SW 1271 (cell line): Measurements from ENCODE around the gene HES6.
A peak's percentile ranks its signal among the peaks of the same experiment; 100 is the strongest.
"Not testable (repeated sequence)": the region's sequence is repeated elsewhere in the genome, so short reads cannot be mapped to it uniquely, and the experiment has no call there.

Source experiments
- DNase-seq, 2 experiments: peaks; one replicate each; lab custom pipeline; 2025; lab: John Stamatoyannopoulos, UW

HES6 gene

GRCh38 chr2:238239863-238240756 lies at the start of gene HES6:
HES6 (minus strand) TSS chr2:238240038; CDS start chr2:238239905, 133 bp downstream.
- DNase-seq = peak; percentile 73 to 79

DNA sequence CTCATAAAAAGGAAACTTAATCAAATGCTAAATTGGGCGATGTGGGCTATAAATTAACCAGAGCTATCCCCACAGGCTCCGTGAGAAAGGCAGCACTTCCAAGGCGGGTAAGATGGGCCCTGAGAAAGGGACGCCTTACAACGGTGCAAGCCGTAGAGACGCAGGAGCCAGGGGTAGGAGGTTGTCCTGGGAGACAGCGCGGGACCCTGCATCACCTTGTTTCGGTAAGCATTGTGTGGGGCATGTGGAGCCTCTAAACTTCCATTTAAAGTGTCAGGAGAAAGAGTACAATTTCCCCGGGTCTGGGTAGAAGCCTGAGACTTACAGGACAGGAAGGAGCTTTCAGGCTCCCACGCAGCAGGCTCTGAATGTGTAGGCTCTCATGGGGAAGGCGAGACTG lies 49.7 kb upstream of the HES6 start:
- DNase-seq = no peak

- peak; percentile 94 to 98 for DNase-seq
Measured at GRCh38 chr2:238288650-238289573, 49.1 kb upstream of the HES6 start.

GRCh38 chr2:238287737-238288649 lies 48.2 kb upstream of the HES6 start, which contains the start of gene PER2:
PER2 (minus strand) TSS chr2:238288610; CDS start chr2:238277936, 10,674 bp downstream.
- DNase-seq = peak in 1 of 2 experiments; percentile 68

DNA sequence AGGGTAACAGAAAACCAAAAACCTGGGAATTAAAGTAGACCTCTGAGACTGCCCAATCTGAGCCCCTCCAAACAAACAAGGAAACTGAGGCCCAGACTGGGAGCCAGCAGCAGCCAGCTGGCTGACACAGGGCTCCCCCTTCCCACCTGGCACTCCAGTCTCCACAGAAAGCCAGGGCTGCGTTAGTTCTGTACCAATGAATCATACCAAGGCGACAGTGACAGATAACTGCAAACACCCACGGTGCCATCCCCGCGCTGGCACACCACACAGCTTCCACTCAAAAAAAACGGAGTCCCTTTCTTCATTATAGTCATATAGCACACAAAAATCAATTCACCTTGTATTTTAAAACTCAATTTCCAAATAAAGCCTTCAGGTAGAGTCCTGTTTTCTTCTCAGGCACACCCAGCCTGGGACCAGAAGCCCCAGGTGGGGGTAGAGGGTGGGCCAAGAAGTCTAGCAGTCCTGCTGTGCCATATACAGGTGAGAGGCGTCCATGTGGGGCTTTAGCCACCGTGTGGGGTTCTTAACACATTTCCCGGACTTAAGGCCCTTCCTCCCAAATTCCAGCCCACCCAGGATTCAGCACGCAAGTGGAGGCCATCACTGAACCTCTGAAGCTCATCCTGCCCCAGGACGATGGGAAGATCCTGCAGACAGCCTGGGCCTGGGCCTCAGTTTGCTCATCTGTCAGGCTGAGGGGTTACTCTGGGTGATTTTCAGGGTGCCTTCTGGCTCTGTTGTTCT lies 47.3 kb upstream of the HES6 start:
- no peak for DNase-seq

- DNase-seq = no peak
Measured at GRCh38 chr2:238286551-238286950, 46.7 kb upstream of the HES6 start.

DNA sequence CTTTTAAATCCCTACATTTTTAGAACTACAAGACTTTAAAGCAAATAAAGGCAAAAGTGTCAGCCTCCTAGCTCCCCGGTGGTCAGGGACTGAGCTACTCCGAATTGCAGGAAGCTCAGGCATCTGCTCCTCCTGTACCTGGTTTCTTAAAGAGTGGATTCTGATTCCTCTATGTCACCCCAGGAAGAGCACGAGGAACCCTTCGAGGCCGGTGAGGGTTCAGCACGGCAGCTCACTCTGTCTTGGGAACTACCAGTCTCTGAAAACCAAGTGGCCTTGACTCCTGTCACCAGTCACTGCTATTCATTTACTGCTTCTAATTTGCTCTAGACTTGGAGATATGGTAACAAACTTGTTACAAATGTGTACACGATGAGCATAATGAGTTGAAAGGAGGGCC lies 46.3 kb upstream of the HES6 start:
- DNase-seq = no peak

- peak in 1 of 2 experiments; percentile 27 for DNase-seq
Measured at GRCh38 chr2:238285653-238286082, 45.8 kb upstream of the HES6 start.

DNA sequence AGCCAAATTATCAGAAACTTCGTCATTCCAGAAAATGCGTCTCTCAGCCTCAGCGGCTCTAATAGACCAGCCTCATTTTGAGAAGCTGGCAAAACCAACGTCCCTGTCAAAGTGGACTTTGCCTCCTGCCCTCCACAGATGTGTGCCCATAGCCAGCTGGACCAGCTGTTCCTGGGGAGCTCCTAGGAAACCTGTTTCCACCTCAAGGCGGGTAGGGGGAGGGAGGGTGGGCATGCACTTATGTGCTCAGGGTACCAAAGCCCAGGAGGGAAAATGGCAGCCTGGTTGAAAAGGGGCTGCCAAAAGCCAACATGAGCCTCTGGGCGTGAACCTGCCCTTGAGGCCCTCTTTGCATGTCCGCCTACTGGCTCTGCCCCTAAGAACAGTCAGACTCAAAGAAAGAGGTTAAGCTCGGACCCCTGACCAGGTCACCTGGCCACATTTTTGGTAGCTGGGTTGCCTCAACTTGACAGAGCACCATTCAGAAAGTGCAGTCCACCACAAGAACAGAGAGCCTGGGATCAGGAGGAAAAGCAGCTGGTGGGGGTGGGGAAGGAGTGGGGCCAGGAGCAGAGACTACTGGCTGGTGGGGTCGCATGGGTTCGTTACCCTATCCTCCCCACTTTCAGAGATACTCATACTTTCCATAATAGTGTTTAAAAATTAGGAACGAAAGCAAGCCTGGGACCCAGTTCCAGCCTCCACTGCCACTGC lies 45.1 kb upstream of the HES6 start:
- no peak for DNase-seq

DNA sequence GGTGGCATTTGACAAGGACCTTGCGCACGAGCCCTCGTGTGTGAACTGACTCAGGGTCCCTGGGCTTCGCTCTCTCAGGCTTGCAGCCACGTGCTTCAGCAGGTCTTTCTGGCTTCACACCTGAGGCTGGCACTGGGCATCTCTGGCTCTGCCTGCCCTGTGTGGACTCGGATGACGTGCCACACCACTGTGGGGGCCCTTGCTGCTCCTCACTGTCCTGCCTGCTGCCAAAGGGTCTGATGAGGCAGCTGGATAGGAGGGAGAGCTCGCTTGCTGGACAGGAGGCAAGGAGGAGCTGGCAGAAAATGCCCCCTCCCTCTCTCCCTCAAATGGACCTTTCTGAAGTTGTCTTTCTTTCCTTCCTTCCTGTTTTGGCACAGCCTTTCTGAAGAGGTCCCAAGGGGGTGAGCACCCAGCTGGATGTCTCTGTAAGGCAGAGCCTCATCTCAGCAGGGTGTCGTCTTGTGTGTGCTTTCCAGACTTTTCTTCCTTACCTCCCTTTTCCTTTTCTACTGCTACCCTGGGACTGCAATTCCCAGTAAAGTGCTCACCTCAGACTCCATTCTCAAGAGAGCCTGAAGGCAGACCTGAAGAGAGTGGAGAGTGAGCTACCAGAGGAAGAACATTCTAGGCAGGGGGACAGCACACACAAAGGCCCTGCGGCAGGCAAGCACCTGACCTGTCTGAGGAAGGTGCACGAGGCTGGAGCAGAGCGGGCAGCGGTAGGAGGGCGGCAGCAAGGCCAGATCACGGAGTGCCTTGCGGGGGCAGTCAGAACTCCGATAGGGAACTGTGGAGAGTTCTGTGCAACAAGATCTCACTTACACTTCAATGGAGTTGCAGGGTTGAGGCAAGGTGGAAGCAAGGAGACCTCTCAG lies 43.3 kb upstream of the HES6 start:
- DNase-seq = no peak

GRCh38 chr2:238281826-238282480 lies 42.1 kb upstream of the HES6 start:
- no peak for DNase-seq

GRCh38 chr2:238280083-238280825 lies 40.4 kb upstream of the HES6 start:
- DNase-seq = no peak

DNA sequence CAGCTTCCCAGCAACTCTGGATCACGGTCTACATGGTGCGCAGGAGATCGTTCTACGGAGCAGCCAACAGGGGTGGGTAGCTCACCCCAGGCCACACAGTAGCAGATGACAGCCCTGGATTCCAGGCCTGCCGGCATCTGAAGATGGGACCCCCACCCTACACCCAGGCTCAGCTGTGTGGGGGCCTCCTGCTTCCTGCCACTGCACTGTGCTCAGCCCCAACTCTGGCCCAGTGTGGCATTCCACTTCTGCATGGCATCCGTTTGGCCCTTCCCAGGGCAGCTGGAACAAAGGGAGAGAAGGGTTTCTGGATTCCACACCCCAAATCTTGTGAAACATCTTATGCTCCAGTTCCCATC lies 39.5 kb upstream of the HES6 start:
- no peak for DNase-seq

DNA sequence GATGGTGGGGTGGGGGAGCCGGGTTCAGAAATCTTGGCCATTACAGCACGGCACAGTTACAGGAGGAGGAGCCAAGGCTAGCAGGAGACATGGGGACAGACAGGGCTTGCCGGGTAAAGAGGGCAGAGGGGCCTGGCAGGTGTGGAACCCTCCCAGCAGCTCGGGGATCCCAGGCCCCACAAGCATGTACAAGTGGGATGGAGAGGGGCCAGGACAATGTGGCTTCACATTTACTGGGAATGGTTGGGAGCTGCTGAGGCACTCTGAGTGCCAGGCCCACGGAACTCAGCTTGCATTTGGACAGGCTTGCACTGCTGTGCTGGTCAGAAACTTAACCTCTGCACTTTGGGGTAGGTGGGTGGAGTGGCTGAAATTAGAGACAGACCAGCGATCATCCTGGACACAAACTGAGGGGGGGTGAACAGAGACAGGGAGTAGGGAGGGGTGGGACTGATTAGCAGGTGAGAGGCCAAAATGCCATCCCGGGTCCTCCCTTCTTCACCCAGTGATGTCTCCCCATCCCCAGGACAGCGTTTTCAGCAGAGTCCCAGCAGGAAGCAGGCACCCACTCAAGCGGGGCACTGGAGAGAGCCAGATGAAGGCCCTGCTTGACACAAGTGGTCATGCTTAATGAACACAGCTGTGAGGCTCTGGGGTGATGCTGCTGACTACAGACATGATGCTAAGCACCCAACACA lies 38.9 kb upstream of the HES6 start:
- DNase-seq = no peak

- DNase-seq = no peak
Measured at GRCh38 chr2:238277695-238278094, 37.9 kb upstream of the HES6 start.

- DNase-seq = no peak
Measured at GRCh38 chr2:238274152-238274865, 34.5 kb upstream of the HES6 start.

GRCh38 chr2:238273433-238273832 lies 33.6 kb upstream of the HES6 start:
- DNase-seq = not testable (repeated sequence)
